Epidermal melanocyte (primary cell): ENCODE measurements around the gene SLC37A2.
A peak's percentile ranks its signal among the peaks of the same experiment; 100 is the strongest.

Experiments
- DNase-seq: peaks from one replicate; pipeline ENCODE4 v3.0.0; 2011; ENCODE audit warnings: low spot score; ENCODE audit not compliant: insufficient read length

Gene SLC37A2

DNA sequence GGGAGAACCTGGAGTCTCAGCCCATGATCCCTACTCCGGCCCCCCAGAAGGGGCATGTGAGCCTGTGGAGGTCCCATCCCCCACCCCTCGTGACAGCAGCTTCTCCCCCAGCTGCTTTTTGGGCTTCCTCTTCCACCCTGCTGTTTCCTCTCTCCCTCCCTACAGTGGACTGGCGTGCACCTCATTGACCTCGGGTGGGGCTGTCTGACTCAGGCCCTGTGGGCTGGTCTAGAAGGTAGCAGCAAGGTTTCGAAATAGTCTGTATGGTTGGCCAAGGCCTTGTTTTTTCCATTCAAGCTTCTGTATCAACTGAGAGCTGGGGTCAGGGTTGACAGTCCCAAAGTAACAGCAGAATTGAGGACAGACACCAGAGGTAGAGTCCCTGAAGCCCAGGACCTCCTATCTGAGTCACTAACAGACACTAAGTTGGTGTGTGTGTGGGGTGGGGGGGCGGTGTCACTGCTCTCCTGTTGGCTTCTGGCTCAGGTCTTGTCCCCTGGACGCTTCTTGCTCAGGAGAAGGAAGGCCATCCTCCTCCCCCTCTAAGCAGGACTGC lies 7.7 kb downstream of the SLC37A2 start:
- DNase-seq = no peak

DNA sequence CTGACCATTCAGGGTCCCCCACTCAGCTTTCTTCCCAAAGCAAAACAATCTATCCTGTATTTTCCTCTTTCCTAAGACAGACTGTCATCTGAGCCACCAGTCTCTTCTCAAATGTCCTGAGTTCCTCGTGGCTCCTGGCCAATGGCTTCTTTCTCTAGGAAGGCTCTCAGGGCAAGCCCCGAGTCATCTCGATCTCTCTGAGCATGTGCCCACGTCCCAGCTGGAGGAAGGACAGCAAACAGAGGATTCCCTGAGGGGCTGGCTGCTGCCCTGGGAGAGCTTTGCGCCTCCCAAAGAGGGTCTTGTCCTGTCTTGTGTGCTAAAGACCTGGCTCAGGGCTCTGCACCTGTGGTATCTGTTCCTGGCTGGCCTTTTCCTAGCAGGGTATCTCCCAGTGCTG lies 8.3 kb downstream of the SLC37A2 start:
- DNase-seq = no peak

DNA sequence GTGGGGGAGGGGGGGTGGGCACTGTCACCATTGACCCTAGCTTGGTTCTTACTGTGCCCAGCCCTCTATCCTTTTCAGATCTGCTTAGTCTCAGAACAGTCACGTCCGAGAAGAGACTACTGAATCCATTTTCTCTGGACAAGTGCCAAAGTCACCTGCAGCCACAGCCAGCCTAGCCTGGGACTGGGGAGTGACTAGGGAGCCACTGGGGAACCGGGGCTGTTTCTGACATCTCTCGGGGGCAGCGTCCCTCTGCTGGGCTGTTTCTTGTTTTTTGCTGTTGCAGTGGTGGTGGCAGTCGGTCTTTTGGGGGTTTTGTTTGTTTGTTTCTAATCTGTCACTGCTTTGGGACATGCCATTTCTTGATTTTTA lies 8.7 kb downstream of the SLC37A2 start:
- DNase-seq = no peak

DNA sequence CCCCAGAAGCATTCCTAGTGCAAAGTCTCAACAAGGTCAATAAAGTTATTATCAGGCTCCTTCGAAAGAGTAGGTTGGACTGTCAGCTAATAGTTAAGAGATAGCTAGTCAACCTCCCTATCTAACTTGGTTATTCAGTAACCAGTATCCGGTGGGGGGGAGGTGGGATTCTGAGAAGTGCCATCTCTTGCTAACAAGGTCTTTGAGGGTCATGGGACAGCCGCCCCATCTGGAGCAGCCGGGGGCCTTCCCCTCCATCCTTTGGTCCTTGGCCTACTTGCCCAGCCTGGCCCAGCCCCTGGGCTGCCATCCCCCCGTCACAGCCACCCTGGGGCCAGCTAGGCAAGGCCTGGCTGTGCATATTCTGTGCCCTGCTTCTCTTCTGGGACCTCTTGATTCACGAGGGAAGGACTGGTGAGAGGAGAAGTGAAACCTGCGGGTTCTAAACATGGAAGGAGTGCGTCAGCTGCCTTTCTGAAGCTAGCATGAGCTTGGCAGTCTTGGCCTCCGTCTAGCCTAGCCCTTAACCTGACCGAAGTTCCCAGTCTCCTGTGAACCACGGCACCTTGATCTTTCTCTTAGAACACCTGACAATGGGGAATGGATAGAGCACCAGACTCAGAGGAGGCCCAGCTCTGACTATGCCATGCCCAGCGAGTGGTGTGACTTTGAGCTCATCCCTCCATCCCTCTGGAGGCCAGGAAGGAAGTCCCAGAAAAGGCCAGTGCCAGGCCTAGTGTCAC lies 9.3 kb downstream of the SLC37A2 start:
- no peak for DNase-seq

DNA sequence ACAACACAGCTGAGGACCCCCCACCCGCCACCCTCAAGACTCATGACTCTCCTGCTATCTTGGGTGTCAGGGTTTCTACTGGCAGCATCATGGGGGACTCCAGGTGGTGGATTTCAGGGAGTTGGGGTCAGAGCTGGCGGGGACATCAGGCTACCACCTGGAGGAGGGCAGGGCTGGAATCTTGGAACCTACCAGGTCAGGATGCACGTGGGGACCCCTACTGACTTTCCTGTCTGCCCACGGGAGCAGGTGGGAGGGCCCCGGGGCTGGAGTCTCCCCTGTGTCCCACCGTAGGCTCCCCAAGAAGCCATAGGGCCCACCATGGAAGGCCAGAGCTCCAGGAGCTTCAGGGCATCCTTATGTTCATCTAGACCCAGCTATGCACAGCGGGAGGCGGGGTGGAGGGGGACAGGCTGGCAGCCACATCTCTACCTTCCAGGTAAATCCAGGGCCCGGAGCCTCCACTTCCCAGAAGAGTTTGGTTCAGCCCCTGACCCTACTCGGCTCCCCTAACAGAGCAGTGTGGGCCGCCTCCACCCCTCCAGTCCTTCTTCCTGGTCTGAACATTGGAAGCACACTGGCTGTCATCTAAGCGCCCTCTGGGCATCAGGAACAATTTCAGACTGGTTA lies 10.0 kb downstream of the SLC37A2 start:
- no peak for DNase-seq

DNA sequence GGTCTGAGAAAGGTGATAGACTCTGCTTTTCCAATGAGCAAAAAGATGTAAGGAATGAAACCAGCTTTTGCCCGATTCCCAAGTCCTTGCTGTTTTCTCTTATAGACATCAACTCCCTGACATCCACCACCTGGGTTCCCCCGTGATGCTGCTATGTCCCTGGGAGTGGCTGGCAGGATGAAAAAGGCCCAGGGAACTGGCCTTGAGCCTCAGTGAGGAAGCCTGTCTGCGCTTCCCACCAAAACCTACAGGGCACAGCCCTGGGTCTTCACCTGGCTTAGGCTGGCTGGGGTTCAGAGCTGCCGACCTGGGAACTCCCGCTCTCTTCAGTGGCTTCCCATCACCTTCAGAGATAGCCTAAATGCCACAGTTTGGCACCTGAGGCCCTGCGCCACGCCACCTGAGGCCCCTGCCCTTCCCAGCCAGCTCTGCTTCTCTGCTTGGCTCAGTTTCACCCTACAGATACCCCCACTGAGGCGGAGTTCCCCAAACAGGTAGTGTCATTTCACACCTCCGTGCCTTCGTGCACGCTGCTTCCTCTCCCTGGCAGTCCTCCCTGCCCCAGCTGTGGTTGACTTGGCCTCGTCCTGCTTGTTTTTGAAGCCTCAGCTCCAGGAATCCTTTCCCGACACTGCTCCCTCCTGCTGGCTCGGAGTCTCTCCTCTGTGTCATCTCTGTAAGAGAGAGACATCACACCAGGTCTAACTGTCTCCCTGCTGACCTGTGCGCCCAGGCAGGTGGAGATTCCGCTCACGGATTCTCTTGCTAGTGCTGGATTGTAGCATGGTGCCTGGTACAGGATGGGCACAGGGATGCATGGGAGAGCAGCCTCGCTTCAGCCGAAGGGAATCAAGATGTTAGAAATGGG lies 10.7 kb downstream of the SLC37A2 start:
- DNase-seq = no peak

DNA sequence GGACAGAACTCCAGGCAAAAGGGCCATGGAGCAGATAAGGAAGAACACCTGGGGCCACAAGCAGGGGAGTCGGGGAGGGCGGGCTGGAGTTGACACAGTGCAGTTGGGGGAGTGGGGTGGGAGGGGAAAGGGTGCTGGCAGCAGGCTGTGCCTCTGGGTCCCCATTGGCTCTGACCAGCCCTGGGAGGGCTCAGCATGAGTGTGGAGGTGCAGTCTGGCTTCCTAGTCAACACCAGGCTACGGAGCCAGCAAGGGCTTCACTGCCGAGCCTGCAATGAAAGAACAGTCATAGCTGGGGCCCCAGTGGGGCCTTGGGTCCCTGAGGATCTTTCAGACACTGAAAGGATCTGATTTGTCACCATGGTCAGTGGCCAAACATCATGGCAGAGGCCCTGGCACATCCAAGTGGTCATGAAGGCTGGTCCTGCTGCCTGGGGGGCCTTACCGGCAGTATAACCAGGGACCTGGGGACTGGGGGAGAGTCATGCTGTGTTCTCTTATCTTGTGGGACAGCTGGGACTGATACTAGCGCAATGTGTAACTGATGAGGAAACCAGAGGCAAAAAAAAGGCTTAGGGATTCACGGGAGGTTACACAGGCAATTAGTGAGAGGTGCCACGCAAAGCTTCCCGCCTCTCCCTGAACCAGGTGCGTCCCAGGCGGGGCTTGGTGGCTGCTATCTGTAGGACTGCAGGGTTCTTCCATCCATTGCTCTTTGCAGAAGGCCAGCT lies 11.6 kb downstream of the SLC37A2 start:
- DNase-seq = no peak

DNA sequence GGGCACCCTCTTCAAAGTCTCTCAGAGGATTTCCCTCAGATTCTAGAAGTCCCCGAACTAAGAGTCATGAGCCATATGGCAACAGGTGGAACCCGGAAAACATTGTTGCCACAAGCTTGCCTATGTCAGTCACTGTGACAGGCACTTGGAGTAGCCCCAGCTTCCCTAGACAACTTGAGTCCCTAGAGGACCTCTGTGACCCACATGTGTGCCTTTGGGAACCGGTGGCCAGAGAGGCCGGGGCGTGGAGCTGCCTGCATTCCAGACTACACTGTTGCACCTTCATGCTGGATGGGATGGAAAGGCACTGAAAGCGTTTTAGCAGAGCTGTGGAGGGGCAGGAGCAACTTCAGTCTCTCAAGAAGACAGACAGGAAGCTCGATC lies 12.1 kb downstream of the SLC37A2 start:
- DNase-seq = no peak

DNA sequence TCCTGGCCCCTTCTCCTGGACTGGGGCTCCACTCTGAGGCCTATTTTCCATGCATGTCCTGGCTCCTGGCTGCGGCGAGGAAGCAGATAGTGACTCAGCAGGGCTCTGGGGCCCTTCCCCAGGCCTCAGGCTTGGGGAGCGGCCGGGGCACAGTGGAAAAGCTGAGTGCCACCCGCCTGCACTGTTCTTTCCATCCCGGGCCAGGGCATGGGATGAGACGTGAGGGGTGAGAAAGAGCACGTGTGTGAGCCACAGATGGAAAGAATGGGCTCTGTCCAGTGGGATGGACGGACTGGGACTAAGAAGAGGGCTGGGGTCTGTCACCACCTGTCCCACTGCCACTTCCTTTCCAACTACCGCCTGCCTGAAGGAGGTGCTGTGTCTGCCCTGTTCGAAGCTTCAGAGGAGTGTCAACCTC lies 12.8 kb downstream of the SLC37A2 start:
- DNase-seq = no peak

DNA sequence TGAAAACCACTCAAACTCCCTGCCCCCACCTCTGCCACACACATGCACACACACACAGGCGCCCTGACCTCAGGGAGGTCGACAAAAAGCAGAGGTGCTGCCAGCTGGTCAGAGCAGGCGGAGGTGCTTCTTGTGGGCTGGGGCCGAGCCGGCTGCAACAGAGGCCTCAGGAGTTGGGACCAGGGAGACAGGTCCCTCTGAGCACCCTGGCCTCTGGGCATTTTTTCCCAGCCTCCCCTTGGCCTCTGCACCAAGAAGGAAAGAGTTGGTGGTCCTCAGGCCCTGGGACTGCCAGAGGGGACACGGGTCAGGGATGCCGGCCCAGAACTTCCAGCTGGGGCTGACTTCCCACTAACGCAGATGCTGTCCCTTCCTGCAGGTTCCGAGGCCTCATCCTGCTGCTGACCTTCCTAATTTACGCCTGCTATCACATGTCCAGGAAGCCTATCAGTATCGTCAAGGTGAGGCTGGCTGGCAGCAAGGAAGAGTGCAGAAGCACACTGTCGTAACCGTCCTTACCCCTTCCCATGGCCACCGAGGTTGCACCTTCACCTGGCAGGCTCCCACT lies 13.4 kb downstream of the SLC37A2 start:
- no peak for DNase-seq

DNA sequence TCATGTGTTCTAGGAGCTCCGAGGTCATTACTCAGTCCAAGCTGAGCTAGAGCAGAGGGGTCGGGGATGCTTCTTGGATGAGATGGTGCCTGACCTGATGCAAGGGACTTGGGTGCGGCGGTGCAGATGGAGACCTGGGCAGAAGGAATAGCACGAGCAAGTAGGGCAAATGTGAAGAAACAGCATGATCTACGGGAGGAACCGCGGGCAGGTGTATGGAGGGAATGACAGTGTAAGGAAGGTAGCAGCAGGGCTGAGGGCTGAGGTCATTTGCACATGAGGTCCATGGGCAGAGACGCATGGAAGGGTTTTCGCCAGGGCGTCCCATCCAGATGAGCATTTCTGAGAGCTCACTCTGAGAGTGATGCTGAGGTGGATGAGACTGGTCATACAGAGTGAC lies 14.9 kb downstream of the SLC37A2 start:
- no peak for DNase-seq

DNA sequence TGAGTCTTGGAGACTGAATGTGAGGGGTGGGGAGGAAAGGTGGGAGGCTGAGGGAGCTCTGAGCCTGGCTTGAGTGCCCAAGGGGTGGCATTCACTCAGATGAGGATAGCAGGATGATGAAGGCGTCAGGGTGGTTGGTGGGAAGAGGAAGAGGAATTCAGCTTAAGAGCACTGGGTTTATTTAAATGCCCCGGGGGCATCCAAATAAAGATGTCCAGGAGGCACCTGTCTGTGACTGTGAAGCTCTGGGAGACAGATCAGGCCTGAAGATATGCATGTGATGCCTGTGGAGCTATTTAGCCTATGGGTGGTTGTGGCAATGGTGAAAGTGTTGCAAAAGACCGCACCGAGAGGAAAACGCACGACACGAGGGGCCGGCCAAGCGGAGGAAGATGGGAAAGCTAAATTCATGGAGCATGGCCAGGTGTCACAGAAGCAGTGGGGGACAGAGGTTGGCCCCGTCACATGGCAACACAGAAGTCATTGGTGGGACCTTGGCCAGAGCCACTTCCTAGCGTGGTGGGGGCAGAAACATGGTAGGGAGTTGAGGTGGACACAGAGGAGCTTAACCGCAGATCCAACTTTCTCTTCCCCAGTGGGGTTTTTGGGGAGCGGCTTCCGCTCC lies 15.5 kb downstream of the SLC37A2 start:
- DNase-seq = no peak

DNA sequence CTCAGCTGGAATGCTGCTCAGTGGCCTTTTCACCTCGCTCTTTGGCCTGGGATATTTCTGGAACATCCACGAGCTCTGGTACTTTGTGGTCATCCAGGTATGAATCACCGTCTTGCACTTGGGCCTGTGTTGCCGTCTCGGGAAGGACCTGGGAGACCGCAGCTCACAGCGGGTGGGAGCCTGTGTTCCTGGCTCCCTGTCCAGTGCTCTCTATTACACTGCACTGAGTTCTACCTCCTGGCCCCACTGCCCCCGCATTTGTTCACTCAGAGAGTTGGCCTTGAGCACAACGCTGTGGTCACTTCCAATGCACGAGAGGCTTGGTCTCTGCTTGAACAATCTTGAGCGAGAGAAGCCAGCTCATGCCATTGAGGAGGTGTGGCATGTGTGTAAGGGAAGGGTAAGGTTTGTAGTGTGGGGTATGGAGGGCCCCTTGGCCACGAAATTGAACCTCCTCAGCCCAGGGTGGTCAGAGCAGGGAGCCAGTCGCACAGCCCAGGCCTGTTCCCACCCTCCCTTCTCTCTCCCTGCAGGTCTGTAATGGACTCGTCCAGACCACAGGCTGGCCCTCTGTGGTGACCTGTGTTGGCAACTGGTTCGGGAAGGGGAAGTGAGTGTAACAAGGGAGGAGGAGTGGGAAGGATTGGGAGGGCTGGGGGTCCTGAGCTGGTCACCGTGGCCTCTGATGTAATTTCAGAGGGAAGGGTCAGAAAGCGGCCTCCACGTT lies 16.2 kb downstream of the SLC37A2 start:
- DNase-seq = no peak

DNA sequence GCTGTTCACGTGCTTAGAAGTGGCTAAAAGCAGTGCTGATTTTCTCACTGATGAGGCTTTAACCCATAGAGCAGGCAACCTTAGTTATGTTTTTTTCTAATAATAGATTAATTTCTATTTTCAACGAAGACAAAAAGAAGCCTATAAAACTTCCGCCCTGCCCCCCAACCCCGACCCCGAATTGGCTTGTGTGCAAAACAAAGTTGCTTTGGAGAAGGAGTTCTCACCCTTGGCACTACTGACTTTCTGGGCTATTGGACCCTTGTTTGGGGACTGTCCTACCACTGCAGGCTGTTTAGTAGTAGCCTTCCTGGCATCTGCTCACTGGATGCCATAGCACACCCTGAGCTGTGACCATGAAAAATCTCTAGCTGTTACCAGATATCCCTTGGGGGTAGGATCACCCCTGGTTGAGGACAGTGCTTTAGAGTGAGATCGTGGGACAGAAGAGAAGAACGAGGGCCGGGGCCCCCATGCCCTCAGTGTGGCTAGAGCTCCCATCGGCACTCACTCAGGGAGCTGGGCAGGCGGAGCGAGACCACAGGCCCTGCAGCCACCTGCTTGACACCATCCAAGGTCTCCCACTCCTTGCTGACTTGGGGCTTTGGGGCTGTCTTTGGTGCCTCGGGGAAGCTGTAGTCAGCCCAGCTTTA lies 16.9 kb downstream of the SLC37A2 start:
- no peak for DNase-seq

DNA sequence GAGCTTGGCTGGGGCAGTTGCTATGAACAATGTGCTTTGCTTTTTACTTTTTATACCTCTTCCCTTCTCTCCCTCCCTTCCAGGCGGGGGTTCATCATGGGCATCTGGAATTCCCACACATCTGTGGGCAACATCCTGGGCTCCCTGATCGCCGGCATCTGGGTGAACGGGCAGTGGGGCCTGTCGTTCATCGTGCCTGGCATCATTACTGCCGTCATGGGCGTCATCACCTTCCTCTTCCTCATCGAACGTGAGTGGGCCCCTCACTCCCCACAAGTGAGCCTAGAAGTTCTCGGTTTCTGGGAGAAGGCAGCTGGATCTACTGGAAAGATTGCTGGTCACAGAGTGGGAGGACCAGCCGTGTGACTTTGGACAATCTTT lies 17.4 kb downstream of the SLC37A2 start:
- DNase-seq = no peak

DNA sequence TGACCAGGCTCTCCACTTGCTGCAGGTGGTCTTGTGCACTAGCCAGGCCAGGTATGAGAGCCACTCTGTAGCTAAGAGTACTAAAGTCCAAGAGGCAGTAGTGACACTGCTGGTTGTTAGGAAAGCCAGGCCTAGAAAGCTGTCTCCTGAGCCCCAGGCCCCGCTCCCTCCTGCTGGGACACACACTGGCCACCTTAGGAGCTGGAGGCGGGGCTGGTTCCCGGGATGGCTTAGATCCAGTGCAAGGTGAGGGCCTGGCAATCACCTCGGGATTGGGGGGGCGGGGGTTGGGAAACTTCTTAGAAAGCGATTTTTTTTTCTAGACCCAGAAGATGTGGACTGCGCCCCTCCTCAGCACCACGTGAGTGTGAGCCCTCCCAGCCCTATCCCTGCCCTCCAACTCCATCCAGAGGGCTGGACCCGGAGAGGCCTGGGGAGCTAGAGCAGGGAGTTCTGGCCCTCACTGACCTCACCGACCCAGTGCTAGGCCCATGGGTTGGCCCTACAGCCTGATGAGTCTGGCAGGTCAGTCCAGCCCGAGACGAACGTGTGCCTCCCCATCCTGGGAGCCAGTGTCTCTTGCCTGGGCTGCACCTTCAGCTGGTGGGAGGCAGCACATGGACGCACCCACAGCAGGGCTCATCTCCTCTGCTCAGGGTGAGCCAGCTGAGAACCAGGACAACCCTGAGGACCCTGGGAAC lies 18.1 kb downstream of the SLC37A2 start:
- no peak for DNase-seq

DNA sequence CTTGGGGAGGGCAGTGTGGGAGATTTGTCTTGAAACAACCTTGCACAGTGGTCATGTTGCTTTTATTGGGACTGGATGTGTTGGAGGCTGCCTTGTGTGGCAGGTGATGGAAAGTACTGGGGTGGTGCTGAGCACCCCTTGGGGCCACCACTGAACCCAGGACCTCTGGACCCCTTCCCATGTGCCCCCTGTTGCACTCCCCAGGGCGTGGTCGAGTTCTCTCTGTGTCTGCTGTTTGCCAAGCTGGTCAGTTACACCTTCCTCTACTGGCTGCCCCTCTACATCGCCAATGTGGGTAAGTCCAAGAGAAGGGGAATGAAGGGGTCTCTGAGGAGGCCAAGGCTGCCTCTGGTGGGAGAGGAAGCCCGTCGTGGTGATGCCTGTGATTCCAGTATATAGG lies 18.9 kb downstream of the SLC37A2 start:
- no peak for DNase-seq

DNA sequence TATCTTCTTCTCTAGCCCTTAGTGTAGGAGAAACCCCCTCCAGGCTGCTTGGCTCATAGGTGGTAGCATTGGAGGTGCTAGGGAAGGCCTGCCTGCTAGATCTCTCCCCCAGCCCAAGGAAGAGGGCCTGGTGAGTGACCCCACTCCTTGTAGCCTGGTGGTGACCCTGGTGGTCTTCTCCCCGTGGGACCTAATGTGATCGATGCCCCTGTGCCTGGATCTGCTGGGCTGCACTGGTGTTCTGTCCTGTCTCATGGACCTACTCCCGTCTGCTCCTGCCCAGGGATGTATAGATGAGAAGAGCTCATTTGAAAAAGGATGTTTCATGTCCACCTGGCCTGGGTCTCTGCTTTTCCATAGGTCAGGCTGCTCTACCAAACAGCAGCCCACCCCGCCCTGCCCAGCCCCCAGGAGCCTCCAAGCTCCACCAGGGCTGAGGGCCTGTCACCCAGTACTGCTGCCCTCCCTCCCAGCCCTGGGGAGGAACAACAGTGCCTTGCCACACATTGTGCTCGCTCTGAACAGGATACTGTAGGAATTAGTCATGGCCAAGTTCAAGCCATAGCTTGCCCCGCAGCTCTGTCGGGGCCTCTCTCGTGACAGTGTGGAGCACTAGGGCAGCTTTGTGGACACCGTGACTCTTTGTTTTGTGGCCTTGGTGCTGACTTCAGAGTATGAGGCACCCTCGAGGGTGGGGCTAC lies 19.7 kb downstream of the SLC37A2 start:
- peak; percentile 52 for DNase-seq
